Right lobe of liver (tissue), 6 donors: Measurements from ENCODE around the gene SLC9A5. TPM values are rescaled to one million over a fixed set of nuclear protein-coding genes. Genes with fewer than 3 reads are reported as not detected.

ENCODE experiments used
- ATAC-seq, 4 donors: fragments of 200-7000 bp; cut with Tn5 transposase; one replicate each; pipeline ENCODE4 v1.9.1; 2020; ENCODE audit warnings: mild to moderate bottlenecking in 4 of 4, moderate library complexity in 4 of 4
- DNase-seq, 3 donors: peaks; one replicate each; pipeline ENCODE4 v3.0.0-alpha.2; 2020
- H3K27ac ChIP-seq, 3 donors: fragments of 200-600 bp; one replicate each; pipeline ENCODE4 v1.8.0; 2022
- H3K27me3 ChIP-seq, 2 donors: fragments of 200-600 bp; one replicate each; pipeline ENCODE4 v1.8.0; 2022
- H3K36me3 ChIP-seq, 4 donors: fragments of 200-600 bp; sonication (generic) in 1 of 4; one replicate each; pipeline versions ENCODE4 v1.5.1 to v1.8.0; 2017 to 2022; ENCODE audit warnings: control low read depth in 1 of 4
- H3K4me1 ChIP-seq, 4 donors: fragments of 200-600 bp; sonication (generic) in 1 of 4; one replicate each; pipeline versions ENCODE4 v1.5.1 to v1.8.0; 2017 to 2022; ENCODE audit warnings: control low read depth in 1 of 4
- H3K4me3 ChIP-seq, 3 donors: fragments of 200-600 bp; one replicate each; pipeline ENCODE4 v1.8.0; 2022
- H3K9me3 ChIP-seq, 4 donors: fragments of 200-600 bp; sonication (generic) in 1 of 4; one replicate each; pipeline versions ENCODE4 v1.5.1 to v1.8.0; 2017 to 2022; ENCODE audit warnings: control low read depth in 1 of 4
- POLR2A ChIP-seq: fragments of 450-650 bp; IDR thresholded peaks from one replicate; pipeline ENCODE4 v1.6.1; 2017; ENCODE audit warnings: antibody characterized with exemption, mild to moderate bottlenecking
- WGBS: methylation state at CpG from one replicate; pipeline ENCODE4 v1.1.6; 2018; ENCODE audit warnings: low coverage, low lambda C conversion rate; ENCODE audit not compliant: insufficient coverage; ENCODE audit errors: missing lambda C conversion rate; 5-methylcytosine and 5-hydroxymethylcytosine counted together
- intact Hi-C, 2 donors: fragments of 100-400 bp; cut with DNase I; formaldehyde crosslinking; loops; one replicate each; pipeline versions ENCODE4 v1.11.2 to v1.14.1; 2022
- total RNA-seq, 6 experiments: library from RNA; depleted of rRNA in 2 of 6; stranded (reverse); fragments of >200 nt in 2 of 6; fragmentation: NEBNext Ultra II Directional in 3 of 6; extraction: Animal tissue kit (Norgen Biotek cat#: 25700) in 3 of 6; gene quantifications; one replicate each; pipeline versions ENCODE4 v1.1.0 to v1.2.4, GENCODE V29; 2016 to 2023
- TF ChIP-seq, protein P1 (sequence below), 4 donors: fragments of 200-600 bp in 3 of 4; fragments of 450-650 bp in 1 of 4; IDR thresholded peaks; one replicate each; pipeline versions ENCODE4 v1.5.1 to v1.8.0; 2016 to 2022; ENCODE audit warnings: antibody characterized with exemption in 4 of 4, mild to moderate bottlenecking in 2 of 4
- donor health status: DM: no; HTN: yes; CAD: no.
- donor health status: DM: no; HTN: no; CAD: no.
- donor health status: DM: no; HTN: no; CAD: no.
- donor health status: DM: no; HTN: yes; CAD: no.
- donor health status: DM: no; HTN: yes; CAD: no.

SLC9A5 gene
- total RNA-seq, 6 experiments from 2014 or later, result 0.06 to 0.53 (median 0.15) TPM

DNA sequence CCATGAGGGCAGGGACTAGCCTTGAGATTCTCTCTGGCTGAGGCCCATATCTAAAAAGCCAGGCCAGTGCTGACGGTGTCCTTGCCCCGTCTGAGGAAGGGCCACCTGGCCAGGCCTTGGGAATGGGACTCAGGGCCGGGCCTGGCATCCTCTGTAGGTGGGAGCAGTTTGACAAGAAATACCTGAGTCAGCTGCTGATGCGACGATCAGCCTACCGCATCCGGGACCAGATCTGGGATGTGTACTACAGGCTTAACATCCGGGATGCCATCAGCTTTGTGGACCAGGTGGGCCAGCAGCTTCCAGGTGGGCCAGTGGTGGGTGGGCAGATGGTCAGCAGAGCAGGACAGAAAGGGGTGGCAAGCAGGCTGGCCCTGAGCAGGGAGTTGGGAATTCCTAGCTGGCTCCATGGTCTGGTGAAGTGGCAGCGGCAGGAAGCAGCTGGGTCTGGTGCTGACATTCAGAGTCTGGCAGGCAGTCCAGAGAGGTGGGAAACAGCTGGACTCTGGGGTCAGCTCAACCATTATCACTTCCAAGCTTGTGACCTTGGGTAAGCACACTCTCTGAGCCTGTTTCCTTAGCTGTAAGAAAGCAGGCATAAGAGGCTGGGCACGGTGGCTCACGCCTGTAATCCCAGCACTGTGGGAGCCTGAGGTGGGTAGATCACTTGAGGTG is 9.5 kb downstream of the SLC9A5 start:
- no peak for TF ChIP-seq POLR2A
- TF ChIP-seq, protein P1, sequence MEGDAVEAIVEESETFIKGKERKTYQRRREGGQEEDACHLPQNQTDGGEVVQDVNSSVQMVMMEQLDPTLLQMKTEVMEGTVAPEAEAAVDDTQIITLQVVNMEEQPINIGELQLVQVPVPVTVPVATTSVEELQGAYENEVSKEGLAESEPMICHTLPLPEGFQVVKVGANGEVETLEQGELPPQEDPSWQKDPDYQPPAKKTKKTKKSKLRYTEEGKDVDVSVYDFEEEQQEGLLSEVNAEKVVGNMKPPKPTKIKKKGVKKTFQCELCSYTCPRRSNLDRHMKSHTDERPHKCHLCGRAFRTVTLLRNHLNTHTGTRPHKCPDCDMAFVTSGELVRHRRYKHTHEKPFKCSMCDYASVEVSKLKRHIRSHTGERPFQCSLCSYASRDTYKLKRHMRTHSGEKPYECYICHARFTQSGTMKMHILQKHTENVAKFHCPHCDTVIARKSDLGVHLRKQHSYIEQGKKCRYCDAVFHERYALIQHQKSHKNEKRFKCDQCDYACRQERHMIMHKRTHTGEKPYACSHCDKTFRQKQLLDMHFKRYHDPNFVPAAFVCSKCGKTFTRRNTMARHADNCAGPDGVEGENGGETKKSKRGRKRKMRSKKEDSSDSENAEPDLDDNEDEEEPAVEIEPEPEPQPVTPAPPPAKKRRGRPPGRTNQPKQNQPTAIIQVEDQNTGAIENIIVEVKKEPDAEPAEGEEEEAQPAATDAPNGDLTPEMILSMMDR (IDR thresholded peaks at IDR 0.05), result no peak
- ATAC-seq (no peak), DNase-seq (no peak)
- H3K9me3 ChIP-seq, result no peaks in the 10 kb centered on the region
- intact Hi-C loops, result loop anchor here in 1 of 2 donors (10.0 kb wide), 1 partner anchor 137 kb away; the partner anchor contains the start of gene TPPP3
- no peak overlapping the region for H3K27ac ChIP-seq
- 36% methylated on average over 4 of the region's 11 CpGs for WGBS
- no peaks in the 10 kb centered on the region for H3K4me1 ChIP-seq
- H3K27me3 ChIP-seq, result no peaks in the 10 kb centered on the region
- no peak overlapping the region for H3K4me3 ChIP-seq
- H3K36me3 ChIP-seq, result no peaks in the 10 kb centered on the region

DNA sequence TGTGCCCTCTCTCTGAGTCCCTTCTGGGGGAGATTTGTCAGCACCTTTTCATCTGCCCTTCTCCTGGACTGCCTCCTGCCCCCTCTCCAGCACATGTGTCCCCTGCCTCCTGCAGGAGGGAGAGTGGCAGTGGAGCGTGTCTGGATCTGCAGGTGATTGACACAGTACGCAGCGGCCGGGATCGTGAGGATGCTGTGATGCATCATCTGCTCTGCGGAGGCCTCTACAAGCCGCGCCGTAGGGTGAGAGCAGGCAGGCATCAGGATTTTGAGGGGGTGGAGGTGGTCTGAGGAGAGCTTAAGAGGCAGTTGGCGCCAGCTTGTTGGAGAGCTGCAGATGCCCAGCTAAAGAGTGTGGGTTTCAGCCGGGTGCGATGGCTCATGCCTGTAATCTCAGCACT is 10.9 kb downstream of the SLC9A5 start:
- intact Hi-C loops, result loop anchor here in 1 of 2 donors (10.0 kb wide), 1 partner anchor 135 kb away; the partner anchor contains the start of gene TPPP3
- TF ChIP-seq, protein P1 (IDR thresholded peaks at IDR 0.05), result no peak
- no peak for TF ChIP-seq POLR2A
- no peaks in the 10 kb centered on the region for H3K9me3 ChIP-seq
- H3K4me3 ChIP-seq, result no peak overlapping the region
- ATAC-seq (no peak), DNase-seq (no peak)
- no peaks in the 10 kb centered on the region for H3K27me3 ChIP-seq
- no peak overlapping the region for H3K27ac ChIP-seq
- 85% methylated on average over 9 of the region's 12 CpGs for WGBS
- H3K4me1 ChIP-seq, result no peaks in the 10 kb centered on the region
- no peaks in the 10 kb centered on the region for H3K36me3 ChIP-seq

DNA sequence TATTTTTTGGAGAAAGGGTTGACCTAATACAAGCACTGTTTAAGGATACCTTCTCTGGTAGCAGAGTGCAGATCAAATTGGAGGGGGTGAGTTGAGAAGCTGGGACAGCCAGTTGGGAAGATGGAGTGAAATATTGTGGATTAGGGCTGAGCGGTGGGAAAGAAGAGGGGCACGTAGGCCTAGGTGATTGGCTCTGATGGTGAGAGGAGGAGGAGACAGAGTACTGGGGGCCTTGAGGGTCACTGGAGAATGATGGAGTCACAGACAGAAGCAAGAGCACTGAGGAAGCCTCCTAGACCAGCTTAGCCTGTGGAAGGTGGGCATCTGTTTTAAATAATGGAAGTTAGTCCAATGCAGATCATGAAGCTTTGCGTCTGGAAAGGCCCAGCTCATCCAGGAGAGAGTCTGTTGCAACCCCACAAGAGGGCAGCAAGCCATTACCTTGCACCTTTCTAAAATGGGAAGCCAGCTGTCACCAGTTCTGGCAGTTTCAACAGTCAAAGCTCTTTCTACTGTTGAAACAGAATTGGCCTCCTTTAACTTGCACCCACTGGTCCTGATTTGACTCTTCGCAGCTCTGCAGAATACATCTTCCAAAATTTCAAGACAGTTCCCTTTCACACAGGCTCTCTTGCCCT is 11.8 kb downstream of the SLC9A5 start:
- Histone ChIP-seq H3K36me3 (no peaks in the 10 kb centered on the region), H3K4me3 (no peak overlapping the region), H3K27me3 (no peaks in the 10 kb centered on the region), H3K4me1 (no peaks in the 10 kb centered on the region), H3K27ac (no peak overlapping the region), H3K9me3 (no peaks in the 10 kb centered on the region)
- WGBS, result 55% methylated on average over 4 of the region's 4 CpGs
- TF ChIP-seq, protein P1 (IDR thresholded peaks at IDR 0.05), result peak; percentile 38 to 59 (median 40)
- no peak for TF ChIP-seq POLR2A
- intact Hi-C loops, result no loop called here
- no peak for DNase-seq
- peak; percentile 66 to 92 (median 76) for ATAC-seq

DNA sequence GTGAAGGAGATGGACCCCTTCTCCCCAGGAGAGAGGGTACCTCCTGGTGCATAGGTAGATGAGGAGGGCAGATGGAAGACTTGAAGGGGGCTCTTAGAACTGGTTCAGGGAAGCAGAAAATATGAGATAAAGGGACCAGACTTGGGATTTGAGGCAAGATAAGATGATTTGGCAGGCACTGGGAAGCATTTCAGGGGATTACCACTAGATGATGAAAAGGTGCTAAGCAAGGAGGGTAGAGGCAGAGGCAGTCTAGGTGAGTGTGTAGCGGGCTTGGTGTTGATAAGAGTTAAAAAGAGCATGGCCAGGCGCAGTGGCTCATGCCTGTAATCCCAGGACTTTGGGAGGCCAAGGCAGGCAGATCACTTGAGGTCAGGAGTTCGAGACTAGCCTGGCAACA is 14.4 kb downstream of the SLC9A5 start:
- DNase-seq (no peak), ATAC-seq (no peak)
- Histone ChIP-seq H3K4me1 (no peaks in the 10 kb centered on the region), H3K4me3 (no peak overlapping the region), H3K9me3 (no peaks in the 10 kb centered on the region), H3K36me3 (no peaks in the 10 kb centered on the region), H3K27ac (no peak overlapping the region), H3K27me3 (no peaks in the 10 kb centered on the region)
- no peak for TF ChIP-seq POLR2A
- TF ChIP-seq, protein P1 (IDR thresholded peaks at IDR 0.05), result no peak
- WGBS, result 71% methylated on average over 1 of the region's 3 CpGs
- intact Hi-C loops, result no loop called here
